Liver (tissue), 9 donors: Measurements from ENCODE around the gene CTSV. TPM values are rescaled to one million over a fixed set of nuclear protein-coding genes. Genes with fewer than 3 reads are reported as not detected.
"Not testable (repeated sequence)": the region's sequence is repeated elsewhere in the genome, so short reads cannot be mapped to it uniquely, and the experiment has no call there.

Source experiments
- DNase-seq: peaks from one replicate; pipeline ENCODE4 v3.0.0-alpha.2; 2017; ENCODE audit warnings: low spot score
- H3K27ac ChIP-seq, 2 donors: one replicate each; pipeline ENCODE4 v1.7.0; 2013; ENCODE audit warnings: inconsistent platforms in 2 of 2, low read length in 2 of 2, control low read depth in 1 of 2, low read depth in 1 of 2, mild to moderate bottlenecking in 1 of 2
- H3K27me3 ChIP-seq, 4 donors: one replicate each; pipeline versions ENCODE4 v1.6.1 to v1.7.0; 2013; ENCODE audit warnings: low read length in 3 of 4, inconsistent platforms in 1 of 4, mild to moderate bottlenecking in 1 of 4, moderate library complexity in 1 of 4; ENCODE audit not compliant: control insufficient read depth in 4 of 4, insufficient read depth in 4 of 4
- H3K36me3 ChIP-seq, 4 donors: one replicate each; pipeline versions ENCODE4 v1.6.1 to v1.7.0; 2013; ENCODE audit warnings: low read length in 3 of 4, mild to moderate bottlenecking in 3 of 4, low read depth in 1 of 4, moderate library complexity in 1 of 4; ENCODE audit not compliant: control insufficient read depth in 4 of 4, insufficient read depth in 3 of 4
- H3K4me1 ChIP-seq, 4 donors: one replicate each; pipeline versions ENCODE4 v1.6.1 to v1.7.0; 2013; ENCODE audit warnings: low read length in 3 of 4, mild to moderate bottlenecking in 3 of 4, moderate library complexity in 1 of 4; ENCODE audit not compliant: control insufficient read depth in 4 of 4, insufficient read depth in 4 of 4
- H3K4me3 ChIP-seq, 3 donors: one replicate each; pipeline versions ENCODE4 v1.6.1 to v1.7.0; 2013; ENCODE audit warnings: low read length in 3 of 3, control low read depth in 1 of 3, low read depth in 1 of 3, mild to moderate bottlenecking in 1 of 3
- H3K9ac ChIP-seq, 2 donors: one replicate each; pipeline ENCODE4 v1.7.0; 2013; ENCODE audit warnings: low read length in 2 of 2, mild to moderate bottlenecking in 2 of 2, moderate library complexity in 2 of 2, control low read depth in 1 of 2, low read depth in 1 of 2
- H3K9me3 ChIP-seq, 4 donors: one replicate each; pipeline versions ENCODE4 v1.6.1 to v1.7.0; 2013; ENCODE audit warnings: low read length in 3 of 4; ENCODE audit not compliant: control insufficient read depth in 4 of 4
- EGR1 ChIP-seq, 2 donors: IDR thresholded peaks; 2 replicates each; pipeline ENCODE4 v1.6.1; 2016 to 2018; ENCODE audit warnings: antibody characterized with exemption in 2 of 2, low read depth in 2 of 2
- FOXA1 ChIP-seq: IDR thresholded peaks from 2 replicates; pipeline ENCODE4 v1.6.1; 2016; ENCODE audit warnings: antibody characterized with exemption
- FOXA2 ChIP-seq: IDR thresholded peaks from 2 replicates; pipeline ENCODE4 v1.6.1; 2016; ENCODE audit warnings: antibody characterized with exemption
- GABPA ChIP-seq, 2 donors: IDR thresholded peaks in 1 of 2; conservative IDR thresholded peaks in 1 of 2; 2 replicates each; pipeline ENCODE4 v1.6.1; 2016; ENCODE audit warnings: antibody characterized with exemption in 2 of 2, mild to moderate bottlenecking in 1 of 2, moderate library complexity in 1 of 2
- HNF4A ChIP-seq, 2 donors: conservative IDR thresholded peaks; 2 replicates each; pipeline ENCODE4 v1.6.1; 2016; ENCODE audit warnings: antibody characterized with exemption in 2 of 2, mild to moderate bottlenecking in 2 of 2
- HNF4G ChIP-seq: IDR thresholded peaks from 2 replicates; pipeline ENCODE4 v1.6.1; 2016; ENCODE audit warnings: antibody characterized with exemption
- JUND ChIP-seq, 2 donors: IDR thresholded peaks; 2 replicates each; pipeline ENCODE4 v1.6.1; 2016; ENCODE audit warnings: antibody characterized with exemption in 2 of 2
- NR2F2 ChIP-seq: IDR thresholded peaks from 2 replicates; pipeline ENCODE4 v1.6.1; 2016; ENCODE audit warnings: antibody characterized with exemption
- RAD21 ChIP-seq, 2 donors: IDR thresholded peaks; 2 replicates each; pipeline ENCODE4 v1.6.1; 2016; ENCODE audit warnings: antibody characterized with exemption in 2 of 2, mild to moderate bottlenecking in 2 of 2
- SP1 ChIP-seq: IDR thresholded peaks from 2 replicates; pipeline ENCODE4 v1.6.1; 2018; ENCODE audit warnings: antibody characterized with exemption, mild to moderate bottlenecking
- YY1 ChIP-seq: IDR thresholded peaks from 2 replicates; pipeline ENCODE4 v1.6.1; 2016; ENCODE audit warnings: antibody characterized with exemption, mild to moderate bottlenecking
- WGBS: extraction: QIAGEN DNeasy Blood & Tissue Kit; methylation state at CpG from one replicate; pipeline ENCODE4 v1.1.7; 2013; 5-methylcytosine and 5-hydroxymethylcytosine counted together
- polyA plus RNA-seq, 2 donors: library from polyadenylated mRNA; stranded (reverse) in 1 of 2; unstranded in 1 of 2; fragments of 200-250 nt in 1 of 2; fragments of >200 nt in 1 of 2; fragmentation: Nextera tagmentation in 1 of 2; extraction: Ambion mirVana in 1 of 2; gene quantifications; one replicate each; pipeline versions ENCODE4 v1.2.1 to v1.2.3, GENCODE V29; 2013 to 2015
- total RNA-seq, 2 donors: library from RNA; depleted of rRNA; stranded (reverse); fragments of >200 nt; gene quantifications; one replicate each; pipeline ENCODE4 v1.2.3, GENCODE V29; 2014
- TF ChIP-seq, protein P1 (sequence below): IDR thresholded peaks from 2 replicates; pipeline ENCODE4 v1.6.1; 2016; ENCODE audit warnings: antibody characterized with exemption
- TF ChIP-seq, protein P2 (sequence below): fragments of 150-350 bp; IDR thresholded peaks from 2 replicates; pipeline ENCODE4 v1.5.1; 2017; ENCODE audit warnings: improper control_type of control experiment, low read depth, low read length; ENCODE audit not compliant: missing input control
- TF ChIP-seq, protein P3 (sequence below): IDR thresholded peaks from 2 replicates; pipeline ENCODE4 v1.6.1; 2016; ENCODE audit warnings: antibody characterized with exemption
- TF ChIP-seq, protein P4 (sequence below): IDR thresholded peaks from 2 replicates; pipeline ENCODE4 v1.6.1; 2016; ENCODE audit warnings: antibody characterized with exemption, mild to moderate bottlenecking
- donor health status: healthy.
- donor health status: healthy.
- donor health status: healthy.
- donor health status: healthy.
- donor health status: healthy.

The CTSV gene
- total RNA-seq (under 1 TPM; 0.17 to 0.42 TPM), polyA plus RNA-seq (under 1 TPM; 0.17 to 0.65 TPM)

DNA sequence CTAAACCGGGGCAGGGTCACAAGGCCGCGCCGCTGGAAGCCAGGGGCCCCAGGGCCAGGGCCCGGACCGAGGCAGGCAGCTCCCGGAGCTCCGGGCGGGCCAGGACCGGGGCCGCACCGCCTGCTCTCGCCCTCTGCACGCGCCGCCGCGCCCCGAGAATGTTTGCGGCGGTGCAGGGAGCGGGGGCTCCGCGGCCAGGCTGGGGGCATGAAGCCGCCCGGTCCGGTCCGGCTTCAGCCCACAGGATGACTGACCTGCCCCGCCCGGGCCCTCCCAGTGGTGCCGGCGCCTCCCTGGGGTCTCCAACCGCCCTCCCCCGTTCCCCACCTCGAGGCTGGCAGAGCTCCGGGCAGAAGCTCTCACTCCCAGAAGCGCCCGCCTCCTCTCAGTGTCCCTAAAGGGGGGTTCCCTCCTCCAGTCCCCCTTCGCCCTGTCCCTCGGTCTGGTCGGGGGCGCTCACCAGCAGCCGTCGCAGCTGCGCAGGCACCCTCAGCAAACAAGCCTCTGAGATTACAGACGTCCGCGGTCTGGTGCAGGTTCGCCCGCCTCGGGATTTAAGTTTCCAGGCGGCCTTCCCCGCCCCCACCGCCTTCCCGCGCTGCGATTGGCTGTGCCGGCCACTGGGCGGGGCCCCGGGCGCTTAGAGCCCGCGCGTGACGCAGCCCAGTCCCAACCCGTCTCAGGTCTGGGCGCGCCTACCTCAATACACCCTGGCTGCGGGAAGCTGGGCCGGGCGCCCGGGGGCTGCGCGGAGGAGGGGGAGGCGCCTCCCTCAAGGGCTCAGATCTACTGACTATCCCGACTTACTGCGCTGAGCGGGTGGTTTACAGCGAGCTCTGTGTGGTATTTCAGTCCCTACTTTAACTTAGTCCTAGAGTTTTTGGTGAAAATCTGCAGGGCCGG, at the start of gene CTSV:
Gene CTSV (minus strand): TSS at position 532 of the 903 bp plus-strand sequence. CDS start 1,099 bp downstream, outside the sequence.
- Histone ChIP-seq H3K9me3 (no peaks in the 10 kb centered on the region), H3K27ac (no peak within 1 kb of the TSS), H3K4me3 (peak within 1 kb of the TSS; percentile 42 to 55 (median 53)), H3K4me1 (peaks cover 4 to 12% (median 7%) of the 10 kb centered on the region in 4 donors), H3K9ac (no peak within 1 kb of the TSS), H3K36me3 (no peaks in the 10 kb centered on the region), H3K27me3 (peaks cover 0 to 9% (median 0%) of the 10 kb centered on the region in 4 donors)
- DNase-seq: peak; percentile 91
- no peak for TF ChIP-seq HNF4G
- TF ChIP-seq RAD21 (IDR thresholded peaks at IDR 0.05): peak in 1 of 2 donors; percentile 9
- no peak for TF ChIP-seq JUND (IDR thresholded peaks at IDR 0.05)
- no peak for TF ChIP-seq FOXA1
- TF ChIP-seq, protein P1, sequence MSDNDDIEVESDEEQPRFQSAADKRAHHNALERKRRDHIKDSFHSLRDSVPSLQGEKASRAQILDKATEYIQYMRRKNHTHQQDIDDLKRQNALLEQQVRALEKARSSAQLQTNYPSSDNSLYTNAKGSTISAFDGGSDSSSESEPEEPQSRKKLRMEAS: no peak
- no peak for TF ChIP-seq HNF4A (conservative IDR thresholded peaks at IDR 0.05)
- no peak for TF ChIP-seq FOXA2
- TF ChIP-seq, protein P2, sequence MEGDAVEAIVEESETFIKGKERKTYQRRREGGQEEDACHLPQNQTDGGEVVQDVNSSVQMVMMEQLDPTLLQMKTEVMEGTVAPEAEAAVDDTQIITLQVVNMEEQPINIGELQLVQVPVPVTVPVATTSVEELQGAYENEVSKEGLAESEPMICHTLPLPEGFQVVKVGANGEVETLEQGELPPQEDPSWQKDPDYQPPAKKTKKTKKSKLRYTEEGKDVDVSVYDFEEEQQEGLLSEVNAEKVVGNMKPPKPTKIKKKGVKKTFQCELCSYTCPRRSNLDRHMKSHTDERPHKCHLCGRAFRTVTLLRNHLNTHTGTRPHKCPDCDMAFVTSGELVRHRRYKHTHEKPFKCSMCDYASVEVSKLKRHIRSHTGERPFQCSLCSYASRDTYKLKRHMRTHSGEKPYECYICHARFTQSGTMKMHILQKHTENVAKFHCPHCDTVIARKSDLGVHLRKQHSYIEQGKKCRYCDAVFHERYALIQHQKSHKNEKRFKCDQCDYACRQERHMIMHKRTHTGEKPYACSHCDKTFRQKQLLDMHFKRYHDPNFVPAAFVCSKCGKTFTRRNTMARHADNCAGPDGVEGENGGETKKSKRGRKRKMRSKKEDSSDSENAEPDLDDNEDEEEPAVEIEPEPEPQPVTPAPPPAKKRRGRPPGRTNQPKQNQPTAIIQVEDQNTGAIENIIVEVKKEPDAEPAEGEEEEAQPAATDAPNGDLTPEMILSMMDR: no peak
- TF ChIP-seq SP1: peak; percentile 32
- TF ChIP-seq, protein P3, sequence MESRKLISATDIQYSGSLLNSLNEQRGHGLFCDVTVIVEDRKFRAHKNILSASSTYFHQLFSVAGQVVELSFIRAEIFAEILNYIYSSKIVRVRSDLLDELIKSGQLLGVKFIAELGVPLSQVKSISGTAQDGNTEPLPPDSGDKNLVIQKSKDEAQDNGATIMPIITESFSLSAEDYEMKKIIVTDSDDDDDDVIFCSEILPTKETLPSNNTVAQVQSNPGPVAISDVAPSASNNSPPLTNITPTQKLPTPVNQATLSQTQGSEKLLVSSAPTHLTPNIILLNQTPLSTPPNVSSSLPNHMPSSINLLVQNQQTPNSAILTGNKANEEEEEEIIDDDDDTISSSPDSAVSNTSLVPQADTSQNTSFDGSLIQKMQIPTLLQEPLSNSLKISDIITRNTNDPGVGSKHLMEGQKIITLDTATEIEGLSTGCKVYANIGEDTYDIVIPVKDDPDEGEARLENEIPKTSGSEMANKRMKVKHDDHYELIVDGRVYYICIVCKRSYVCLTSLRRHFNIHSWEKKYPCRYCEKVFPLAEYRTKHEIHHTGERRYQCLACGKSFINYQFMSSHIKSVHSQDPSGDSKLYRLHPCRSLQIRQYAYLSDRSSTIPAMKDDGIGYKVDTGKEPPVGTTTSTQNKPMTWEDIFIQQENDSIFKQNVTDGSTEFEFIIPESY: no peak
- no peak for TF ChIP-seq GABPA (IDR thresholded peaks at IDR 0.05 in 1 of 2, conservative IDR thresholded peaks at IDR 0.05 in 1 of 2)
- TF ChIP-seq NR2F2: no peak
- no peak for TF ChIP-seq EGR1 (IDR thresholded peaks at IDR 0.05; ENCODE audit: low read depth in 2 of 2)
- no peak for TF ChIP-seq YY1
- TF ChIP-seq, protein P4, sequence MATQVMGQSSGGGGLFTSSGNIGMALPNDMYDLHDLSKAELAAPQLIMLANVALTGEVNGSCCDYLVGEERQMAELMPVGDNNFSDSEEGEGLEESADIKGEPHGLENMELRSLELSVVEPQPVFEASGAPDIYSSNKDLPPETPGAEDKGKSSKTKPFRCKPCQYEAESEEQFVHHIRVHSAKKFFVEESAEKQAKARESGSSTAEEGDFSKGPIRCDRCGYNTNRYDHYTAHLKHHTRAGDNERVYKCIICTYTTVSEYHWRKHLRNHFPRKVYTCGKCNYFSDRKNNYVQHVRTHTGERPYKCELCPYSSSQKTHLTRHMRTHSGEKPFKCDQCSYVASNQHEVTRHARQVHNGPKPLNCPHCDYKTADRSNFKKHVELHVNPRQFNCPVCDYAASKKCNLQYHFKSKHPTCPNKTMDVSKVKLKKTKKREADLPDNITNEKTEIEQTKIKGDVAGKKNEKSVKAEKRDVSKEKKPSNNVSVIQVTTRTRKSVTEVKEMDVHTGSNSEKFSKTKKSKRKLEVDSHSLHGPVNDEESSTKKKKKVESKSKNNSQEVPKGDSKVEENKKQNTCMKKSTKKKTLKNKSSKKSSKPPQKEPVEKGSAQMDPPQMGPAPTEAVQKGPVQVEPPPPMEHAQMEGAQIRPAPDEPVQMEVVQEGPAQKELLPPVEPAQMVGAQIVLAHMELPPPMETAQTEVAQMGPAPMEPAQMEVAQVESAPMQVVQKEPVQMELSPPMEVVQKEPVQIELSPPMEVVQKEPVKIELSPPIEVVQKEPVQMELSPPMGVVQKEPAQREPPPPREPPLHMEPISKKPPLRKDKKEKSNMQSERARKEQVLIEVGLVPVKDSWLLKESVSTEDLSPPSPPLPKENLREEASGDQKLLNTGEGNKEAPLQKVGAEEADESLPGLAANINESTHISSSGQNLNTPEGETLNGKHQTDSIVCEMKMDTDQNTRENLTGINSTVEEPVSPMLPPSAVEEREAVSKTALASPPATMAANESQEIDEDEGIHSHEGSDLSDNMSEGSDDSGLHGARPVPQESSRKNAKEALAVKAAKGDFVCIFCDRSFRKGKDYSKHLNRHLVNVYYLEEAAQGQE: no peak
- WGBS: 4% methylated on average over 80 of the region's 80 CpGs

DNA sequence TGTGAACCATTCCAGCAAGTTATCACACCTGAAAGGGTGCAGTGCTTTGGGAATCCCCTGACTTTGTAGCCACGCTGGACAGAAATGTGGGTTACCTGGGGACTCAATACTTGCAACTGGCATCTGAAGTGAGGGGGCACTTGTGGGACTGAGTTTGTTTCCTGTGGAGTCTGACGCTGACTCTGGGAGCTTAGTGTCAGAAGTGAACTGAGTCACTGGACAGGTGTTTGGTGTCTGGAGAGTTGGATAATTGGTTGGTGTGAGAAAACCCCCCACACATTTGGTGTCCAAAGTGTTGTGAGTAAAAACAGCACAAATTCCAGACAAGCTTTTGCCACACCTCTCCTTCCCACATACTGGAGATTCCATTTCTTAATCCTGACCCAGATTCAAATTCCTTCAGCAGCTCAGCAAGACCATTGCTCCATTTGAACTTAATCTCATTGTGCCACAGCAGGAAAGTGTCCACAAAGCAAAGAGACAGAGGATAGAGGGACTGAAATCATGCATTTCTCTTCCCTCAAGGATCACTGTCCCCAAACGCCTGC, 48.8 kb upstream of the CTSV start:
- not testable (repeated sequence) for H3K4me3 ChIP-seq, H3K27me3 ChIP-seq, H3K9me3 ChIP-seq, H3K27ac ChIP-seq, H3K9ac ChIP-seq, H3K4me1 ChIP-seq, DNase-seq, H3K36me3 ChIP-seq
- WGBS: 58% methylated on average over 3 of the region's 3 CpGs

DNA sequence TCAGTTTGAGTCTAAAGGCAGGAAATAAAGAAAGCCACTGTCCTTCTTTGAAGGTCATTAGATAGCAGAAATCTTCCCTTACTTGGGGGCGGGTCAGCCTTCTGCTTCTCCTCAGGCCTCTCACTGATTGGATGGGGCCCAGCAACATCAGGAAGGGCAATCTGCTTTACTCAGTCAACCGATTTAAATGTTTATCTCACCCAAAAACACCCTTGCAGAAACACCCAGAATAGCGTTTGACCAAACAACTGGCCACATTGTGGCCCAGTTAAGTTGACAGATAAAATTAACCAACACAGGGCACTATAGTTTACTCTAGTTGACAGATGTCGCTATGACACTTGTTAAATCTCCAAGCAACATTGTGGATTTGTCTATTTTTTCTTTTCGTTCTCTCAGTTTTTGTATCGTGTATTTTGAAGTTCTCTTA, 45.6 kb upstream of the CTSV start:
- not testable (repeated sequence) for H3K27ac ChIP-seq, H3K36me3 ChIP-seq, H3K9me3 ChIP-seq, H3K9ac ChIP-seq, H3K4me3 ChIP-seq, H3K27me3 ChIP-seq, DNase-seq, H3K4me1 ChIP-seq
- 76% methylated on average over 6 of the region's 6 CpGs for WGBS
